ENCODE results near the gene HSDL1. TPM values are rescaled to one million over a fixed set of nuclear protein-coding genes. Genes with fewer than 3 reads are reported as not detected.

The HSDL1 gene
- total RNA-seq, 2 experiments from 2014 or later = 16.3 to 25.1 TPM

DNA sequence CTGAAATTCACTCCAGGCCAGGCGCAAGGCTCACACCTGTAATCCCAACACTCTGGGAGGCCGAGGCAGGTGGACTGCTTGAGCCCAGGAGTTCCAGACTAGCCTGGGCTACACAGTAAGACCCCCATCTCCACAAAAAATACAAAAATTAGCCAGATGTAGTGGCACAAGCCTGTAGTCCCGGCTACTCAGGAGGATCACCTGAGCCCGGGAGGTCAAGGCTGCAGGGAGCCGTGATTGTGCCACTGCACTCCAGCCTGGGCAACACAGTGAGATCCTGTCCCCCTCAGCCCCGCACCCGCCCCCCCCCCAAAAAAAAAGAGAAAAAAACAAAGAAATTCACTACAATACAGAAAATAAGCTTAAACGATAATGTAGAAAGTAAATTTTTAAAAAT is 59.7 kb downstream of the HSDL1 start:
- H4K20me1 ChIP-seq (ENCODE audit: insufficient read depth, low read length) = 0 out of 2 replicates have a peak, but pooled peaks cover 3% of the 10 kb centered on the region
- peaks cover 58% of the 10 kb centered on the region for H3K4me1 ChIP-seq (ENCODE audit: insufficient read depth, low read length, poor library complexity, severe bottlenecking)
- no peaks in the 10 kb centered on the region for H3K9me2 ChIP-seq (ENCODE audit: insufficient read depth, low read length)
- no peaks in the 10 kb centered on the region for H3K79me2 ChIP-seq (ENCODE audit: insufficient read depth, low read depth, low read length)
- ChIA-PET POLR2A (interaction anchor here (0.6 kb wide), 2 partner anchors 63 to 645 kb away, joined by 3 read pairs; no protein-coding TSS in a partner anchor), CTCF (ENCODE audit: unreplicated experiment) (interaction anchor here (1.3 to 2.9 kb wide), 4 partner anchors 31 to 102 kb away, joined by 5 to 13 read pairs (median 9); partner anchors contain the start of genes MBTPS1 and TAF1C)
- no peaks in the 10 kb centered on the region for H3K9me3 ChIP-seq (ENCODE audit: low read length)
- H3K4me3 ChIP-seq (ENCODE audit: low read depth, low read length, poor library complexity, severe bottlenecking) = peak overlapping the region; percentile 35
- BruUV-seq (replicated peaks) = no TSS peak
- H3K27ac ChIP-seq (ENCODE audit: low read depth, low read length, poor library complexity, severe bottlenecking) = peak overlapping the region; percentile 66
- H2AFZ ChIP-seq (ENCODE audit: low read length) = no peak overlapping the region
- intact Hi-C loops (cut with micrococcal nuclease; ENCODE audit: unreplicated experiment) = loop anchor here (1.0 to 2.0 kb wide), 3 partner anchors 31 to 90 kb away; partner anchors contain the start of gene MBTPS1
- H3K36me3 ChIP-seq (ENCODE audit: insufficient read depth, low read length) = peaks cover 87% of the 10 kb centered on the region
- H3K4me2 ChIP-seq (ENCODE audit: low read length) = peak overlapping the region; percentile 63
- TF ChIP-seq, protein P1, sequence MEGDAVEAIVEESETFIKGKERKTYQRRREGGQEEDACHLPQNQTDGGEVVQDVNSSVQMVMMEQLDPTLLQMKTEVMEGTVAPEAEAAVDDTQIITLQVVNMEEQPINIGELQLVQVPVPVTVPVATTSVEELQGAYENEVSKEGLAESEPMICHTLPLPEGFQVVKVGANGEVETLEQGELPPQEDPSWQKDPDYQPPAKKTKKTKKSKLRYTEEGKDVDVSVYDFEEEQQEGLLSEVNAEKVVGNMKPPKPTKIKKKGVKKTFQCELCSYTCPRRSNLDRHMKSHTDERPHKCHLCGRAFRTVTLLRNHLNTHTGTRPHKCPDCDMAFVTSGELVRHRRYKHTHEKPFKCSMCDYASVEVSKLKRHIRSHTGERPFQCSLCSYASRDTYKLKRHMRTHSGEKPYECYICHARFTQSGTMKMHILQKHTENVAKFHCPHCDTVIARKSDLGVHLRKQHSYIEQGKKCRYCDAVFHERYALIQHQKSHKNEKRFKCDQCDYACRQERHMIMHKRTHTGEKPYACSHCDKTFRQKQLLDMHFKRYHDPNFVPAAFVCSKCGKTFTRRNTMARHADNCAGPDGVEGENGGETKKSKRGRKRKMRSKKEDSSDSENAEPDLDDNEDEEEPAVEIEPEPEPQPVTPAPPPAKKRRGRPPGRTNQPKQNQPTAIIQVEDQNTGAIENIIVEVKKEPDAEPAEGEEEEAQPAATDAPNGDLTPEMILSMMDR (conservative IDR thresholded peaks at IDR 0.05; ENCODE audit: low read length) = no peak
- no peak for TF ChIP-seq EZH2phosphoT487 (IDR thresholded peaks at IDR 0.05; ENCODE audit: borderline replicate concordance, low read depth, low read length)
- DNase-seq (ENCODE audit: low spot score) = no peak

DNA sequence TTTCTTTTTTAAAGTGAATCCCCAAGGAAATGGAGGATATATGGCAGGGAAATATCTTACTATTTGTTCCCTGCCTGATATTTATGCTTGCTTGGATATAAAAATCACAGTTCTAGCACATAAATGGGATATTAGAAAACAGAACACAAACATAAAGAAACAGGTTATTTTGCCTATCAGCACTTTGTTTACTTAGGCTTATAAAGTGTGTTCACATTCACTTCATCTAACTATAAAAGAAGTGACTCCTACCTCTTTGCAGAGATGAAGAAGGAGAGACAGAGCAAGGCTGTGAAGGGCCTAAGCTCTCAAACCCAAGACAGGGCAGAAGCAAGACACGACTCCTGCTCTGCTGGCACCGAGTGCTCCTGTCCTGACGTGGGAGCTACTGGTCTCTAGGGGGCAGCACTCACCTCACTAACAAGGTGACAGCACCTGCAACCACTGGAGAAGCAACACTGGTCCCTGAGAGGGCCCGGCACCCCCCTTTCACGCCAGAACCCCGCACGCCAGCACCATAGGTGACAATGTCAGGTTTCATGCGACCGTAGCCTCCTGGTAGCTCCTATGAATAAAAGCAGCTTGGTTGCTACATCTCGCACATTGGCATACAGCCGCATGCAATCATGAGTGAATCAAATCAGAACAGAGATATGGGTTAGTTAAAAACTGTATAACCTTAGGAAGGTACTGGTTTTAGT is 60.3 kb downstream of the HSDL1 start:
- H3K79me2 ChIP-seq (ENCODE audit: insufficient read depth, low read depth, low read length) = no peaks in the 10 kb centered on the region
- peak overlapping the region; percentile 63 for H3K4me2 ChIP-seq (ENCODE audit: low read length)
- peak overlapping the region; percentile 11 for H3K4me3 ChIP-seq (ENCODE audit: low read depth, low read length, poor library complexity, severe bottlenecking)
- peak overlapping the region; percentile 66 for H3K27ac ChIP-seq (ENCODE audit: low read depth, low read length, poor library complexity, severe bottlenecking)
- no peak overlapping the region for H2AFZ ChIP-seq (ENCODE audit: low read length)
- ChIA-PET POLR2A (interaction anchor here (0.6 kb wide), 1 partner anchor 15 kb away, joined by 3 read pairs; no protein-coding TSS in a partner anchor), CTCF (ENCODE audit: unreplicated experiment) (interaction anchor here (0.7 to 1.8 kb wide), 4 partner anchors 32 to 102 kb away, joined by 5 to 11 read pairs (median 6); partner anchors contain the start of genes MBTPS1 and TAF1C)
- H3K4me1 ChIP-seq (ENCODE audit: insufficient read depth, low read length, poor library complexity, severe bottlenecking) = peaks cover 52% of the 10 kb centered on the region
- TF ChIP-seq, protein P1 (conservative IDR thresholded peaks at IDR 0.05; ENCODE audit: low read length) = peak; percentile 94
- no peak for TF ChIP-seq EZH2phosphoT487 (IDR thresholded peaks at IDR 0.05; ENCODE audit: borderline replicate concordance, low read depth, low read length)
- H3K9me3 ChIP-seq (ENCODE audit: low read length) = no peaks in the 10 kb centered on the region
- peak; percentile 86 for DNase-seq (ENCODE audit: low spot score)
- no peaks in the 10 kb centered on the region for H3K9me2 ChIP-seq (ENCODE audit: insufficient read depth, low read length)
- no TSS peak for BruUV-seq (replicated peaks)
- 0 out of 2 replicates have a peak, but pooled peaks cover 3% of the 10 kb centered on the region for H4K20me1 ChIP-seq (ENCODE audit: insufficient read depth, low read length)
- H3K36me3 ChIP-seq (ENCODE audit: insufficient read depth, low read length) = peaks cover 87% of the 10 kb centered on the region
- intact Hi-C loops (cut with micrococcal nuclease; ENCODE audit: unreplicated experiment) = loop anchor here (1.0 to 2.0 kb wide), 4 partner anchors 32 to 103 kb away; partner anchors contain the start of genes MBTPS1 and TAF1C

All from OCI-LY7 (cell line).